B cell (primary cell): ENCODE measurements around the gene STAT4.

Source experiments
- CTCF ChIP-seq: fragments of 200-600 bp; IDR thresholded peaks from one replicate; pipeline ENCODE4 v1.8.0; 2022; ENCODE audit warnings: antibody characterized with exemption, mild to moderate bottlenecking
- EZH2 ChIP-seq: IDR thresholded peaks from 2 replicates; pipeline ENCODE4 v1.6.1; 2012; ENCODE audit warnings: borderline replicate concordance, low read depth, mild to moderate bottlenecking, moderate library complexity, low read length; ENCODE audit not compliant: insufficient read depth, poor library complexity, severe bottlenecking

GRCh38 chr2:190993292-190993643 lies 157.5 kb downstream of the STAT4 start:
- TF ChIP-seq EZH2: no peak
- TF ChIP-seq CTCF: no peak
